Left ventricle myocardium superior (tissue), 1 donor: ENCODE data around the gene COQ8B. TPM values are rescaled to one million over a fixed set of nuclear protein-coding genes. Genes with fewer than 3 reads are reported as not detected.

ENCODE experiments used
- ATAC-seq: fragments of 200-7000 bp; cut with Tn5 transposase; one replicate; pipeline ENCODE4 v1.9.1; 2020; ENCODE audit warnings: mild to moderate bottlenecking, moderate library complexity
- DNase-seq: peaks from one replicate; pipeline ENCODE4 v3.0.0-alpha.2; 2020
- intact Hi-C: fragments of 100-400 bp; cut with micrococcal nuclease; formaldehyde crosslinking; loops from one replicate; pipeline ENCODE4 v1.11.0; 2022
- total RNA-seq: library from RNA; stranded (reverse); fragmentation: NEBNext Ultra II Directional; extraction: Animal tissue kit (Norgen Biotek cat#: 25700); gene quantifications from one replicate; pipeline ENCODE4 v1.2.1, GENCODE V29; 2021
- donor health status: DM: no; HTN: yes; CAD: no; lungs with severe emphysema.

COQ8B gene
- total RNA-seq, 1 donor from 2014 or later = 34.6 TPM

GRCh38 chr19:40697007-40697406, 19.7 kb downstream of the COQ8B start:
- intact Hi-C loops = no loop called here
- ATAC-seq (no peak), DNase-seq (no peak)

GRCh38 chr19:40695881-40696280, 20.8 kb downstream of the COQ8B start:
- ATAC-seq (no peak), DNase-seq (no peak)
- intact Hi-C loops = no loop called here

GRCh38 chr19:40693896-40694295, 22.8 kb downstream of the COQ8B start:
- no peak for DNase-seq
- intact Hi-C loops = no loop called here
- no peak for ATAC-seq

- intact Hi-C loops = no loop called here
- no peak for DNase-seq
- no peak for ATAC-seq
Observed at GRCh38 chr19:40693150-40693788, 23.4 kb downstream of the COQ8B start.

- DNase-seq (no peak), ATAC-seq (no peak)
- intact Hi-C loops = no loop called here
Observed at GRCh38 chr19:40692212-40692551, 24.5 kb downstream of the COQ8B start.

- no peak for ATAC-seq
- intact Hi-C loops = no loop called here
- peak; percentile 42 for DNase-seq
Observed at GRCh38 chr19:40691421-40692211, 25.1 kb downstream of the COQ8B start.

GRCh38 chr19:40690693-40691420, 25.8 kb downstream of the COQ8B start:
- intact Hi-C loops = no loop called here
- ATAC-seq = peak; percentile 91
- DNase-seq = peak; percentile 98

GRCh38 chr19:40690050-40690692, 26.5 kb downstream of the COQ8B start, which contains the start of gene NUMBL:
NUMBL (minus strand) TSS chr19:40690651; CDS start chr19:40690483, 168 bp downstream.
- intact Hi-C loops = no loop called here
- DNase-seq = no peak
- ATAC-seq = no peak

- DNase-seq (peak; percentile 58), ATAC-seq (no peak)
- intact Hi-C loops = no loop called here
Observed at GRCh38 chr19:40689339-40690049, 27.2 kb downstream of the COQ8B start.

GRCh38 chr19:40688987-40689338, 27.7 kb downstream of the COQ8B start:
- intact Hi-C loops = no loop called here
- no peak for DNase-seq
- no peak for ATAC-seq

- DNase-seq (no peak), ATAC-seq (no peak)
- intact Hi-C loops = no loop called here
Observed at GRCh38 chr19:40688309-40688708, 28.4 kb downstream of the COQ8B start.

GRCh38 chr19:40687525-40688016, 29.1 kb downstream of the COQ8B start:
- ATAC-seq (peak; percentile 54), DNase-seq (peak; percentile 91)
- intact Hi-C loops = no loop called here

- no peak for DNase-seq
- no peak for ATAC-seq
Observed at GRCh38 chr19:40686882-40687524, 29.7 kb downstream of the COQ8B start.

GRCh38 chr19:40685563-40685962, 31.1 kb downstream of the COQ8B start:
- intact Hi-C loops = no loop called here
- DNase-seq (no peak), ATAC-seq (no peak)

More at GRCh38 chr19:40686882-40687524, 29.7 kb downstream of the COQ8B start:
- intact Hi-C loops = no loop called here

- no peak for ATAC-seq
- intact Hi-C loops = no loop called here
- no peak for DNase-seq
Observed at GRCh38 chr19:40685016-40685526, 31.6 kb downstream of the COQ8B start.

- ATAC-seq (no peak), DNase-seq (no peak)
- intact Hi-C loops = no loop called here
Observed at GRCh38 chr19:40684280-40684679, 32.4 kb downstream of the COQ8B start.

GRCh38 chr19:40683437-40683836, 33.2 kb downstream of the COQ8B start:
- intact Hi-C loops = no loop called here
- ATAC-seq (no peak), DNase-seq (no peak)

GRCh38 chr19:40682431-40682964, 34.2 kb downstream of the COQ8B start:
- ATAC-seq = no peak
- intact Hi-C loops = no loop called here
- no peak for DNase-seq
